Parathyroid adenoma (tissue), 2 donors: Measurements from ENCODE around the gene DAPK2.

Source experiments
- H2AFZ ChIP-seq: fragments of 300-600 bp; sonication (generic); one replicate; pipeline ENCODE4 v1.7.0; 2017; ENCODE audit warnings: antibody characterized with exemption, mild to moderate bottlenecking
- H3K27ac ChIP-seq: fragments of 300-600 bp; sonication (generic); one replicate; pipeline ENCODE4 v1.7.0; 2017
- H3K27me3 ChIP-seq: fragments of 300-600 bp; sonication (generic); one replicate; pipeline ENCODE4 v1.7.0; 2017; ENCODE audit warnings: low read length; ENCODE audit not compliant: control insufficient read depth, insufficient read depth
- H3K36me3 ChIP-seq: fragments of 300-600 bp; sonication (generic); one replicate; pipeline ENCODE4 v1.7.0; 2017; ENCODE audit warnings: low read length; ENCODE audit not compliant: control insufficient read depth, insufficient read depth
- H3K4me1 ChIP-seq: fragments of 300-600 bp; sonication (generic); one replicate; pipeline ENCODE4 v1.7.0; 2017; ENCODE audit warnings: control low read depth
- H3K4me2 ChIP-seq: fragments of 300-600 bp; sonication (generic); one replicate; pipeline ENCODE4 v1.7.0; 2017; ENCODE audit warnings: low read length
- H3K4me3 ChIP-seq: fragments of 300-600 bp; sonication (generic); one replicate; pipeline ENCODE4 v1.7.0; 2017; ENCODE audit warnings: low read depth, low read length
- H3K79me2 ChIP-seq: fragments of 300-600 bp; sonication (generic); one replicate; pipeline ENCODE4 v1.7.0; 2017; ENCODE audit warnings: control low read depth
- H3K9ac ChIP-seq: fragments of 300-600 bp; sonication (generic); one replicate; pipeline ENCODE4 v1.7.0; 2017; ENCODE audit warnings: mild to moderate bottlenecking
- H3K9me3 ChIP-seq: fragments of 300-600 bp; sonication (generic); one replicate; pipeline ENCODE4 v1.7.0; 2017; ENCODE audit warnings: low read length; ENCODE audit not compliant: control insufficient read depth
- CTCF ChIP-seq: fragments of 300-600 bp; sonication (generic); IDR thresholded peaks from one replicate; pipeline ENCODE4 v1.7.0; 2017; ENCODE audit warnings: antibody characterized with exemption, mild to moderate bottlenecking
- donor health status: primary hyperparathyroidism.

Gene DAPK2

GRCh38 chr15:63941698-63942465 lies 104.4 kb downstream of the DAPK2 start:
- Histone ChIP-seq H3K9me3 (no peaks in the 10 kb centered on the region), H3K79me2 (no peaks in the 10 kb centered on the region), H3K27ac (no peak overlapping the region), H2AFZ (no peak overlapping the region), H3K27me3 (no peaks in the 10 kb centered on the region), H3K4me3 (no peak overlapping the region), H3K4me1 (no peaks in the 10 kb centered on the region), H3K4me2 (no peak overlapping the region), H3K36me3 (no peaks in the 10 kb centered on the region), H3K9ac (no peak overlapping the region)
- TF ChIP-seq CTCF, result no peak

- Histone ChIP-seq H3K27ac (no peak overlapping the region), H3K79me2 (no peaks in the 10 kb centered on the region), H3K27me3 (no peaks in the 10 kb centered on the region), H3K4me1 (no peaks in the 10 kb centered on the region), H2AFZ (no peak overlapping the region), H3K9me3 (no peaks in the 10 kb centered on the region), H3K4me2 (no peak overlapping the region), H3K36me3 (no peaks in the 10 kb centered on the region), H3K9ac (no peak overlapping the region), H3K4me3 (no peak overlapping the region)
- TF ChIP-seq CTCF, result no peak
Observed at GRCh38 chr15:63940966-63941620, 105.2 kb downstream of the DAPK2 start.

GRCh38 chr15:63939531-63940130 lies 106.7 kb downstream of the DAPK2 start:
- H3K36me3 ChIP-seq, result no peaks in the 10 kb centered on the region
- no peaks in the 10 kb centered on the region for H3K27me3 ChIP-seq
- TF ChIP-seq CTCF, result no peak
- H3K4me1 ChIP-seq, result no peaks in the 10 kb centered on the region
- H3K4me3 ChIP-seq, result no peak overlapping the region
- H3K4me2 ChIP-seq, result no peak overlapping the region
- no peaks in the 10 kb centered on the region for H3K9me3 ChIP-seq
- H3K27ac ChIP-seq, result peak overlapping the region; percentile 42
- no peak overlapping the region for H3K9ac ChIP-seq
- no peak overlapping the region for H2AFZ ChIP-seq
- no peaks in the 10 kb centered on the region for H3K79me2 ChIP-seq

GRCh38 chr15:63938486-63939061 lies 107.7 kb downstream of the DAPK2 start:
- Histone ChIP-seq H3K79me2 (no peaks in the 10 kb centered on the region), H3K27me3 (no peaks in the 10 kb centered on the region), H3K36me3 (no peaks in the 10 kb centered on the region), H3K4me2 (no peak overlapping the region), H2AFZ (no peak overlapping the region), H3K9me3 (no peaks in the 10 kb centered on the region), H3K4me3 (no peak overlapping the region), H3K4me1 (no peaks in the 10 kb centered on the region), H3K27ac (no peak overlapping the region), H3K9ac (no peak overlapping the region)
- no peak for TF ChIP-seq CTCF
